Activated B cell treated with CpG ODN at 0.5 μM for 24 hours (primary cell): ENCODE results near the gene PAFAH2. TPM values are rescaled to one million over a fixed set of nuclear protein-coding genes. Genes with fewer than 3 reads are reported as not detected.

Source experiments
- ATAC-seq: fragments of 200-7000 bp; cut with Tn5 transposase; one replicate; pipeline ENCODE4 v1.10.0; 2021; ENCODE audit warnings: low read depth, mild to moderate bottlenecking, moderate library complexity
- CTCF ChIA-PET: fragments of 350-600 bp; sonication (Branson Sonifier 250); formaldehyde crosslinking; loops from one replicate; lab custom pipeline; 2021; ENCODE audit warnings: antibody characterized with exemption; lab: Charles Lee
- POLR2A ChIA-PET: fragments of 350-600 bp; sonication (Branson Sonifier 250); formaldehyde crosslinking; loops from one replicate; lab custom pipeline; 2021; ENCODE audit warnings: antibody characterized with exemption; lab: Charles Lee
- DNase-seq: peaks from one replicate; pipeline ENCODE4 v3.0.0; 2022
- H3K27ac Mint-ChIP-seq: one replicate; pipeline ENCODE4 v1.8.0; 2020; ENCODE audit warnings: mixed read lengths
- H3K27me3 Mint-ChIP-seq: one replicate; pipeline ENCODE4 v1.8.0; 2021; ENCODE audit warnings: mixed read lengths
- H3K36me3 Mint-ChIP-seq: one replicate; pipeline ENCODE4 v1.8.0; 2021; ENCODE audit warnings: low read depth, mixed read lengths
- H3K4me1 Mint-ChIP-seq: one replicate; pipeline ENCODE4 v1.8.0; 2021; ENCODE audit warnings: mixed read lengths
- H3K4me3 Mint-ChIP-seq: one replicate; pipeline ENCODE4 v1.8.0; 2020; ENCODE audit warnings: mild to moderate bottlenecking, mixed read lengths
- H3K9me3 Mint-ChIP-seq: one replicate; pipeline ENCODE4 v1.8.0; 2020; ENCODE audit warnings: mixed read lengths
- intact Hi-C: fragments of 100-400 bp; cut with micrococcal nuclease; formaldehyde crosslinking; loops from one replicate; pipeline ENCODE4 v1.15.1; 2024
- total RNA-seq: library from RNA; stranded (reverse); gene quantifications from 2 replicates; pipeline ENCODE4 v1.2.3, GENCODE V29; 2022
- TF ChIP-seq, protein P1 (sequence below): fragments of 200-600 bp; IDR thresholded peaks from one replicate; pipeline ENCODE4 v1.8.0; 2022; ENCODE audit warnings: antibody characterized with exemption, mild to moderate bottlenecking

PAFAH2 gene
- total RNA-seq, 1 donor from 2014 or later, result 5.4 TPM

DNA sequence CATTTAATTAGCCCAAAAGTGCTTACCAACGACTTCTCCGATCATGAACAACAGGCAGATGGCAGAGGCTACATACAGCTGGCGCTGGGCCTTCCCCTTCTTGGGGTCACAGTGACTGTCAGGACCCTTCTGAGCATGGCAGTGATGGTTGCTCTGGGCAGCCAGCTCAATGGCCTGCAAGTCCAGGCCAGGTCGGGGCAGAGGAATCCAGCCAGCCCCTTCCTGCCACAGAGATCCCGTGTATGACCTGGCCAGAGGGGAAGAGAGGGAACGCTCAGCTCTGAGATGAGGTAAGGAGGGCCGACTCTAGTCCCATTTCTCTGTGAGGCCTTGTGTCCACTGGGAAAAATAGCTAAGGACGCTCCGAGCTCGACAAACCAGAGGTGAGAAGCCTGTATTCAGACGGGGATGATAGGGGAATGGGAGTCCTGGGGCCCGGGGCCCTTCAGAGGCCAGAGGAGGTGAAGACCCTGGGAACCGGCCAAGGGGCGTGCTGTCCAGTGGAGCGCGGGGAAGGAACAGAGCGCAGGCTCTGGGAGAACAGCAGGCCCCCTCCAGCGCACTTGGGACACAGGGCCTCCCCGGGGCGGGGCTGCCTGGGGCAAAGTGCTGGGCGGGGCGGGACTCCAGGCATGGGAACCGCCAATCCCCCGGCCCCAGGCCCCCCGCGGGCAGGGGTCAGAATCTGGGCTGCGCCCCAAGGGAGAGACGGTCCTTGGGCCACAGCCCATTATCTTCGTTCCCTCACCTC lies 47.3 kb upstream of the PAFAH2 start:
- ChIA-PET CTCF (no interaction called here), POLR2A (no interaction called here)
- Mint-ChIP-seq H3K4me1 (no peaks in the 10 kb centered on the region), H3K27me3 (peaks cover 58% of the 10 kb centered on the region), H3K9me3 (no peaks in the 10 kb centered on the region), H3K36me3 (no peaks in the 10 kb centered on the region), H3K27ac (no peak overlapping the region), H3K4me3 (no peak overlapping the region)
- DNase-seq, result no peak
- ATAC-seq, result no peak
- intact Hi-C loops, result no loop called here
- TF ChIP-seq, protein P1, sequence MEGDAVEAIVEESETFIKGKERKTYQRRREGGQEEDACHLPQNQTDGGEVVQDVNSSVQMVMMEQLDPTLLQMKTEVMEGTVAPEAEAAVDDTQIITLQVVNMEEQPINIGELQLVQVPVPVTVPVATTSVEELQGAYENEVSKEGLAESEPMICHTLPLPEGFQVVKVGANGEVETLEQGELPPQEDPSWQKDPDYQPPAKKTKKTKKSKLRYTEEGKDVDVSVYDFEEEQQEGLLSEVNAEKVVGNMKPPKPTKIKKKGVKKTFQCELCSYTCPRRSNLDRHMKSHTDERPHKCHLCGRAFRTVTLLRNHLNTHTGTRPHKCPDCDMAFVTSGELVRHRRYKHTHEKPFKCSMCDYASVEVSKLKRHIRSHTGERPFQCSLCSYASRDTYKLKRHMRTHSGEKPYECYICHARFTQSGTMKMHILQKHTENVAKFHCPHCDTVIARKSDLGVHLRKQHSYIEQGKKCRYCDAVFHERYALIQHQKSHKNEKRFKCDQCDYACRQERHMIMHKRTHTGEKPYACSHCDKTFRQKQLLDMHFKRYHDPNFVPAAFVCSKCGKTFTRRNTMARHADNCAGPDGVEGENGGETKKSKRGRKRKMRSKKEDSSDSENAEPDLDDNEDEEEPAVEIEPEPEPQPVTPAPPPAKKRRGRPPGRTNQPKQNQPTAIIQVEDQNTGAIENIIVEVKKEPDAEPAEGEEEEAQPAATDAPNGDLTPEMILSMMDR, result no peak

- H3K36me3 Mint-ChIP-seq, result no peaks in the 10 kb centered on the region
- CTCF ChIA-PET, result no interaction called here
- ATAC-seq (no peak), DNase-seq (no peak)
- POLR2A ChIA-PET, result interaction anchor here (0.5 kb wide), 1 partner anchor 62 kb away, joined by 5 read pairs; no protein-coding TSS in a partner anchor
- no peaks in the 10 kb centered on the region for H3K4me1 Mint-ChIP-seq
- H3K27me3 Mint-ChIP-seq, result peaks cover 54% of the 10 kb centered on the region
- TF ChIP-seq, protein P1, result no peak
- no peaks in the 10 kb centered on the region for H3K9me3 Mint-ChIP-seq
- intact Hi-C loops, result no loop called here
- H3K27ac Mint-ChIP-seq, result no peak overlapping the region
- no peak overlapping the region for H3K4me3 Mint-ChIP-seq
Measured at GRCh38 chr1:26044414-26044813, 46.6 kb upstream of the PAFAH2 start.

- DNase-seq (no peak), ATAC-seq (no peak)
- TF ChIP-seq, protein P1, result no peak
- no peak overlapping the region for H3K4me3 Mint-ChIP-seq
- intact Hi-C loops, result no loop called here
- H3K27ac Mint-ChIP-seq, result no peak overlapping the region
- ChIA-PET POLR2A (interaction anchor here (0.5 kb wide), 1 partner anchor 63 kb away, joined by 5 read pairs; no protein-coding TSS in a partner anchor), CTCF (interaction anchor here (0.5 kb wide), 1 partner anchor 839 kb away, joined by 3 read pairs; no protein-coding TSS in a partner anchor)
- H3K4me1 Mint-ChIP-seq, result no peaks in the 10 kb centered on the region
- H3K36me3 Mint-ChIP-seq, result no peaks in the 10 kb centered on the region
- peaks cover 47% of the 10 kb centered on the region for H3K27me3 Mint-ChIP-seq
- no peaks in the 10 kb centered on the region for H3K9me3 Mint-ChIP-seq
Measured at GRCh38 chr1:26043765-26044164, 45.9 kb upstream of the PAFAH2 start.

GRCh38 chr1:26041978-26042377 lies 44.1 kb upstream of the PAFAH2 start:
- ChIA-PET CTCF (no interaction called here), POLR2A (no interaction called here)
- H3K4me3 Mint-ChIP-seq, result no peak overlapping the region
- no peaks in the 10 kb centered on the region for H3K36me3 Mint-ChIP-seq
- H3K27ac Mint-ChIP-seq, result no peak overlapping the region
- DNase-seq (no peak), ATAC-seq (no peak)
- intact Hi-C loops, result no loop called here
- peaks cover 34% of the 10 kb centered on the region for H3K27me3 Mint-ChIP-seq
- H3K4me1 Mint-ChIP-seq, result no peaks in the 10 kb centered on the region
- no peaks in the 10 kb centered on the region for H3K9me3 Mint-ChIP-seq
- TF ChIP-seq, protein P1, result no peak

DNA sequence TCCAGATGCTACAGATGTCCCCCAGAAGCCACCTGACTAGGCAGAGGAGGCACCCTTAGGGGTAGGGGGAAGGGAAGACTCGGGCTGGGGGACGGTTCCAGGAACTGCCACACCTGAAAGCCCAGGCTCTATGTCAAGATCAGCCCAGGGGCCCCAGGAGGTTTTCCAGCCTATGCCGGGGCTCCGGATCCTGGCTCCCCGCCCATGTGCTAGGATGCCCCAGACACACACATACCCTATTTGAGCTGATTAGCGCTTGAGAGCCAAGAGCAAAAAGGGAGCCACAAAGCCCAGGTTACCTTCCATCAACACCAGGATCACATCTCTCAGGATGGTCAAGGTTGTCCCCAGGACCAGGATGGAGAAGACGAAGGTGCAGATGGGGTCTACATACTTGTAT lies 43.5 kb upstream of the PAFAH2 start:
- Mint-ChIP-seq H3K4me1 (no peaks in the 10 kb centered on the region), H3K27ac (no peak overlapping the region), H3K27me3 (peaks cover 29% of the 10 kb centered on the region), H3K4me3 (no peak overlapping the region), H3K9me3 (no peaks in the 10 kb centered on the region), H3K36me3 (no peaks in the 10 kb centered on the region)
- ATAC-seq, result no peak
- POLR2A ChIA-PET, result no interaction called here
- TF ChIP-seq, protein P1, result no peak
- no peak for DNase-seq
- CTCF ChIA-PET, result no interaction called here
- intact Hi-C loops, result no loop called here
